Cardiac fibroblast (primary cell): Measurements from ENCODE around the gene MSH5.

Experiments used
- DNase-seq, 2 donors: peaks; one replicate each; pipeline versions ENCODE4 v3.0.0 to v3.0.0-alpha.2; 2010; ENCODE audit warnings: low read depth in 2 of 2
- H3K4me3 ChIP-seq, 2 donors: replicated peaks in 1 of 2; 1 replicate in 1 of 2; 2 replicates in 1 of 2; pipeline ENCODE4 v1.5.1; 2011; ENCODE audit warnings: low read depth in 2 of 2, low read length in 2 of 2, mild to moderate bottlenecking in 2 of 2, moderate library complexity in 1 of 2
- TF ChIP-seq, protein P1 (sequence below): IDR thresholded peaks from one replicate; pipeline ENCODE4 v1.5.1; 2011; ENCODE audit warnings: low read depth, mild to moderate bottlenecking, low read length, inconsistent platforms

The MSH5 gene

DNA sequence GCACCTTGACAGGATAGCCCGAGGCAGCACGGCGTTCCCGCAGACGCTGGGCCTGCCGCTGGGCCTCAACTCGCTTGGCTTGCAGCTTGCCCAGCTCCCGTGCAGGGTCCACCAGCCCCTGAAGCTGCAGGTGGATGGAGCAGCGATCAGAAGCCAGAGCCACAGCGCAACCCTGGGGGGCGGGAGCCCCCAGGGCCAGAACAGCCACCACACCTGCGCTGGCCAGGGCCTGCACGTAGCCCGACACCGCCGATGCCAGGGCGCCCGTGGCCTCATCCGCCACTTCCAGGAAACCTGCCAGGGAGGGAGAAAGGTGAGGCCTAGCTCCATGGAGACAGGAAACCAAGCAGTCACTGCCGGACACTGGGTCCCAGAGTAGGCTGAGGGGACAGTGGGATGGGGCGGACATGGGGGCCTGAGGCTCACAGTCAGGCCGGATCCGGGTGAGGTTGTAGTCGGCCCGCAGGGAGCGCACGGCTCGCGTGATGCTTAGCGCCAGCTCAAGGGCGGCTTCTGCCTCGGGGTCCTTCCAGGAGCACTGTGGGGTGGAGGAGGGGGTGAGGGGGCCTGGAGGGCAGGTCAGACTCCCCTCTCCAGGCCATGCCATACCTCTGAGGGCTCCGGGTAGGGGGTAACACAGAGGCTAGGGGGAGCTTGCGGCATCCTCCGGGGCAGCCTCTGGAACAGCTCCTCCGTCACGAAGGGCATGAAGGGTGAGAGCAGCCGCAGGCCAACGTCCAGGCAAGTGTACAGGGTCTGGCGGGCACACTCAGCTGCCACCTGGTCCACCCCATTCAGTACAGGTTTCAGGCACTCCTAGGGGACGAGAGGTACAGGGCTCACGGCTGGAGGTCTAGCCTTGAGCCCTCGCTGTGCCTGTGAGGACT lies 39.4 kb downstream of the MSH5 start:
- H3K4me3 ChIP-seq = no peak overlapping the region
- TF ChIP-seq, protein P1, sequence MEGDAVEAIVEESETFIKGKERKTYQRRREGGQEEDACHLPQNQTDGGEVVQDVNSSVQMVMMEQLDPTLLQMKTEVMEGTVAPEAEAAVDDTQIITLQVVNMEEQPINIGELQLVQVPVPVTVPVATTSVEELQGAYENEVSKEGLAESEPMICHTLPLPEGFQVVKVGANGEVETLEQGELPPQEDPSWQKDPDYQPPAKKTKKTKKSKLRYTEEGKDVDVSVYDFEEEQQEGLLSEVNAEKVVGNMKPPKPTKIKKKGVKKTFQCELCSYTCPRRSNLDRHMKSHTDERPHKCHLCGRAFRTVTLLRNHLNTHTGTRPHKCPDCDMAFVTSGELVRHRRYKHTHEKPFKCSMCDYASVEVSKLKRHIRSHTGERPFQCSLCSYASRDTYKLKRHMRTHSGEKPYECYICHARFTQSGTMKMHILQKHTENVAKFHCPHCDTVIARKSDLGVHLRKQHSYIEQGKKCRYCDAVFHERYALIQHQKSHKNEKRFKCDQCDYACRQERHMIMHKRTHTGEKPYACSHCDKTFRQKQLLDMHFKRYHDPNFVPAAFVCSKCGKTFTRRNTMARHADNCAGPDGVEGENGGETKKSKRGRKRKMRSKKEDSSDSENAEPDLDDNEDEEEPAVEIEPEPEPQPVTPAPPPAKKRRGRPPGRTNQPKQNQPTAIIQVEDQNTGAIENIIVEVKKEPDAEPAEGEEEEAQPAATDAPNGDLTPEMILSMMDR = no peak
- no peak for DNase-seq

DNA sequence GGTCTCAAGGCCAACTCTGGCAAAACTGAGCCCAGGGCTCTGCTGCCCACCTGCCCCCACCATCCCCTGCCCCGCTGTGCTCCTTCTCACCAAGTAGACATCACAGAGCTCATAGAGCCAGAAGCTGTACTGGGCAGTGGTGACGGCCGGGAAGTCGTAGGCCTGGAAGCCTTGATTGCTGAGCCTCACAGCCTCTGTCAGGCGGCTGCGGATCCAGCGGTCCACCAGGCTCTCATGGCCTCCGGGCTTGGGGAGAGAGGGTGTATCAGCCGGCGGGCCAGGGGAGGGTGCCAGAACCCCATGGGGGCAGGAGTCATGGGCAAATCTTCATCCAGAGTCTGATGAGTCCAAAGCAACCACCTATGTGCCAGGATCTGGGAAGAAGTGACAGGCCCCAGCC lies 40.1 kb downstream of the MSH5 start:
- no peak for DNase-seq
- no peak overlapping the region for H3K4me3 ChIP-seq
- TF ChIP-seq, protein P1 = no peak

DNA sequence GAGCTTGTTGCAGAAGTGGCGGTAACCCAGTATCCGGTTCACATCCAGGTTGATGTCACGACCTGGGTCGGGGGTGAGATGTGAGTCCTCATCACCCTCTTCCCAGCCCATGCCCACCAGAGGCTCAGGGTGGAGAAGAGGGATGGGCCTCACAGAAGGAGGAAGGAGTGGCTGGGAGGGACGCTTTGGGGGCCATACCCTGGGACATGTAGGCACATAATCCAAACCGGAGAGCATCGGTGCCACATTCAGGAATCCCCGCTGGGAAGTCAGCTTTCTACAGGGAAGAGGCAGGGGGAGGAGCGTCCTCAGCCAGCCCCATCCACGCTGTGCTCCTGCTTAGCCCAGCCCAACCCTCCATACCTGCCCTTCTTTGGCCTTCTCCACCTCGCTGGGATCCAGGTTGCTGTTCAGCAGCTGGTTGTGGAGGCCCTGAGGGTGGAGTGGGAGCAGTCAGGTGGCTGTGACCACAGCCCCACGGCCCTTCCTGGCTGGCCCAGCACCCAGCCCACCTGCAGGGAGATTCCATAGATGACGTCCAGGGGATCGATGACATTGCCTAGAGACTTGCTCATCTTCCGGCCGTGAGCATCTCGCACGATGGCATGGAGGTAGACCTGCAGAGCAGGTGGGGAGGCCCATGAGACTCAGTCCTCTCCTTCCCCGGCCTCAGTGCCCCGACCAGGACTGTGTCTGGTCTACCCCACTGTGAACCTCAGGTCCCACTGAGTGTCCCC lies 40.9 kb downstream of the MSH5 start:
- no peak for DNase-seq
- no peak overlapping the region for H3K4me3 ChIP-seq
- TF ChIP-seq, protein P1 = no peak

DNA sequence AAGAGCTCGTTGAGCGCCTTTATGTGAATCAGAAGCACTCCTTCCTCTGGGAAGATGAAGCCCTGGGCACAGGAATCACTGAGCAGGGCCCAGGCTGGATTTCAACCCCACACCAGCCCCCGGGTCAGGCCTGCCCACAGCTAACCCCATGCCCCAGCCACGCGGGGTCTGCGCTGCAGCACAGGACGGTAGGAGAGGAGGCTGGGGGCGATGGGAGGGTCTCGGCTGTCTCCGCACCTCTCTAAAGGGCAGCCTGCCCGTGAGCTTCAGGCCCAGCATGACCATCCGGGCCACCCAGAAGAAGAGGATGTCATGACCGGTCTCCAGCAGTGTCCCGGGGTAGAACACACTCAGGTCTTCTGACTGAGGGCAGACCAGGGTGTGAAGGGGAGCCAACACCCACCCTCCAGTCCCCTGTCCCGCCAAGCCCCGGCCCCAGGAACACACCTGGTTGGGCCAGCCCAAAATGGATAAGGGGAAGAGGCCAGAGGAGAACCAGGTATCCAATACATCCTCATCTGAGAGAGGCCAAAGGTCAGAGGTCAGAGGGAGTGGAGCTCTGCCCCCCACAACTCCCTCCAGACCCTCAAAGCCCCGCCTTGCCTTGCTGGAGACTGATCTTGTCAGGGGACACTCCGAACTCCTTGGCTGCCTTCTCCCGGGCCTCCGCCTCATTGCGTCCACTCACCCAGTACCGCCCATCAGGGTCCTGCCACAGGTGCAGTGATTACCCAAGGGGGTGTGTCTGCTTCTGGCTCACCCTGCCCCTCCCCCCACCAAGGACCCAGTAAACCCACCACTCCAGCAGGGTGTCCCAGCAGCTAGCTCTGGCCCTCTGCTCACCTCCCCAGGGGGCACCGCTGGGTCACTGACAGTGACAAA lies 41.7 kb downstream of the MSH5 start:
- no peak overlapping the region for H3K4me3 ChIP-seq
- TF ChIP-seq, protein P1 = no peak
- DNase-seq = no peak

DNA sequence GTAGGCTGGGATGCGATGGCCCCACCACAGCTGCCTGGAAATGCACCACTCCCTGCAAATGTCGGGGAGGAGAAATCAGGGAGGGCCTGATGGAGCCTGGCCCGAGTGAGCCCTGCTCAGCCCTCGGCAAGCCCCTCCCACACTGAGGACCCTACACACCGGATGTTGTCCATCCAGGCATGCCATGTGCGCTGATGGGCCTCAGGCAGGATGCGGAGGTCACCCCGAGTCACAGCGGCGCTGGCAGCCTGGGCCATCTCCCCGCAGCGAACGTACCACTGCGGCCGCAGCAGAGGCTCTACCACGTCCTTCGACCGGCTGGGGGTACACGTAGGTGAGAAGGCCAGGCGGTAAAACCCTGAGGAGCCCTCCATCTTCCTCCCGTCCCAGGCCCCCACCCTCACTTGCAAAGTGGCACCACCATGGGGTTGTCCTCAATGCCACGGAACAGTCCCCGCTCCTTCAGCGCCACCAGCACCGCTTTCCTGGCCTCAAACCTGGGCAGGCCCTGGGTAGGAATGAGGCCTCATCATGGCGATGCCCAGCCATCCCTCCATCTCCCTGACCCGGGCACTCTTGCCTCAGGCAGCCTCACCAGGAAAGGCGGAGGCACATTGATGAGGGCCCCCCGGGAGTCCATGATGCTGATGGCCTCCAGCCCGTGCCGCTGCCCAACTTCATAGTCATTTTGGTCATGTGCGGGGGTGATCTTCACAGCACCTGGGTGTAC lies 42.5 kb downstream of the MSH5 start:
- no peak for DNase-seq
- TF ChIP-seq, protein P1 = no peak
- no peak overlapping the region for H3K4me3 ChIP-seq
